Measurements from ENCODE around the gene FBXO41.

GRCh38 chr2:73255907-73256617 lies 28.2 kb downstream of the FBXO41 start:
- TF ChIP-seq CTCF (conservative IDR thresholded peaks at IDR 0.05) (no peak), ZFX (IDR thresholded peaks at IDR 0.05) (no peak)
